Panc1 (cell line): ENCODE results near the gene TPRN.

Experiments used
- CTCF ChIP-seq: fragments of 450-650 bp; IDR thresholded peaks from 2 replicates; pipeline ENCODE4 v1.5.1; 2017; ENCODE audit warnings: mild to moderate bottlenecking
- POLR2AphosphoS5 ChIP-seq: IDR thresholded peaks from 2 replicates; pipeline ENCODE4 v1.6.1; 2012; ENCODE audit warnings: mild to moderate bottlenecking, low read depth, low read length, moderate library complexity
- REST ChIP-seq, 2 experiments: IDR thresholded peaks; 2 replicates each; pipeline ENCODE4 v1.6.1; 2011 to 2012; ENCODE audit warnings: low read depth in 2 of 2, control low read depth in 1 of 2, low read length in 1 of 2, mild to moderate bottlenecking in 1 of 2, moderate library complexity in 1 of 2; ENCODE audit not compliant: insufficient read depth in 1 of 2
- SIN3A ChIP-seq: IDR thresholded peaks from 2 replicates; pipeline ENCODE4 v1.6.1; 2012; ENCODE audit warnings: low read depth, mild to moderate bottlenecking, low read length, moderate library complexity, borderline replicate concordance; ENCODE audit not compliant: insufficient read depth

DNA sequence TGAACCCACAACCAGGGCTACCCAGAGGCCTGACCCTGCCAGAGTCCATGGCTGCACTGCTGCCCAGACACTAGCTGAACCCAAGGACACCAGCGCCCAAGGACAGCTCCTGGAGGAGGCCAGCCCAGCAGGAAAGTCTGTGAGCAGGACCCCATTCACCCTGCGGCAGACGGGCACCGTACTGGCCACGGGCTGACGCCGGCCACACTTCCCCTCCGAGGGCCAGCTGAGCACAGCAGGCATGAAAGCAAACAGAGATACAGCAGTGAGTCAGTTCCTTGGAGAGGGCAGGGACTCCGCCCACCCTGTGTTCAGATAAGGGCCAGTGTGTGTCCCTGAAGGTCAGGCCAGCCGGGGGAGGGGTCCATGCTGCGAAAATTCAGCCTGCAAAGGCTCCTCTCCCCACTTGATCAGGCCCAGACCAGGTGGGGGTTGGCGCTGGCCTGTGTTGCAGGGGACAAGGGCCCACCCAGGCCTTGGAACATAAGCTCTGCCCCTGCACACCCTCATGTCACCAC, 18.3 kb upstream of the TPRN start:
- TF ChIP-seq REST (IDR thresholded peaks at IDR 0.05; ENCODE audit: insufficient read depth in 1 of 2, low read depth in 2 of 2, low read length in 1 of 2) (no peak), CTCF (no peak), SIN3A (no peak), POLR2AphosphoS5 (peak; percentile 37; the same call in 1 of the 2 replicates)
